Sigmoid colon (tissue), 4 donors: ENCODE data around the gene HDGFL1.

ENCODE experiments used
- CTCF ChIP-seq, 4 experiments: fragments of 450-650 bp in 3 of 4; fragments of 200-600 bp in 1 of 4; IDR thresholded peaks; one replicate each; pipeline ENCODE4 v1.5.1; 2016 to 2019; ENCODE audit warnings: antibody characterized with exemption in 4 of 4, mild to moderate bottlenecking in 3 of 4, moderate library complexity in 2 of 4
- POLR2A ChIP-seq, 2 donors: fragments of 450-650 bp; IDR thresholded peaks; one replicate each; pipeline ENCODE4 v1.6.1; 2016; ENCODE audit warnings: antibody characterized with exemption in 2 of 2, mild to moderate bottlenecking in 2 of 2, moderate library complexity in 2 of 2
- POLR2AphosphoS5 ChIP-seq, 4 donors: sonication (generic); formaldehyde crosslinking; IDR thresholded peaks; one replicate each; pipeline ENCODE4 v1.6.1; 2017; ENCODE audit warnings: antibody characterized with exemption in 4 of 4

GRCh38 chr6:22593895-22594294 is 24.5 kb downstream of the HDGFL1 start:
- no peak for TF ChIP-seq CTCF (IDR thresholded peaks at IDR 0.05)
- TF ChIP-seq POLR2AphosphoS5 (IDR thresholded peaks at IDR 0.05): no peak
- no peak for TF ChIP-seq POLR2A (IDR thresholded peaks at IDR 0.05)
